Tibial artery (tissue), 4 donors: ENCODE data around the gene BAIAP2L1.

Experiments
- DNase-seq, 2 donors: peaks; one replicate each; pipeline ENCODE4 v3.0.0-alpha.2; 2019
- H3K27ac ChIP-seq, 2 donors: fragments of 200-600 bp; sonication (generic) in 1 of 2; 1 replicate in 1 of 2; 2 replicates in 1 of 2; pipeline ENCODE4 v1.5.1; 2018 to 2019; ENCODE audit warnings: mild to moderate bottlenecking in 1 of 2
- H3K27me3 ChIP-seq, 2 donors: fragments of 200-600 bp; sonication (generic) in 1 of 2; one replicate each; pipeline versions ENCODE4 v1.5.1 to v1.6.0; 2016 to 2019
- H3K36me3 ChIP-seq, 3 donors: fragments of 200-600 bp; sonication (generic) in 2 of 3; one replicate each; pipeline ENCODE4 v1.5.1; 2016 to 2019; ENCODE audit warnings: mild to moderate bottlenecking in 2 of 3
- H3K4me1 ChIP-seq, 4 donors: fragments of 200-600 bp; sonication (generic) in 2 of 4; 1 replicate in 3 of 4; 2 replicates in 1 of 4; pipeline ENCODE4 v1.5.1; 2016 to 2019
- H3K4me3 ChIP-seq, 2 donors: fragments of 200-600 bp; sonication (generic) in 1 of 2; 1 replicate in 1 of 2; 2 replicates in 1 of 2; pipeline ENCODE4 v1.5.1; 2018 to 2019; ENCODE audit warnings: mild to moderate bottlenecking in 2 of 2
- H3K9me3 ChIP-seq, 3 donors: fragments of 200-600 bp; sonication (generic) in 1 of 3; one replicate each; pipeline ENCODE4 v1.5.1; 2016 to 2019
- intact Hi-C: fragments of 100-400 bp; cut with DNase I; formaldehyde crosslinking; loops from one replicate; pipeline ENCODE4 v1.15.0; 2023; ENCODE audit warnings: low total_unique reads
- TF ChIP-seq, protein P1 (sequence below), 2 experiments: fragments of 200-600 bp in 1 of 2; fragments of 450-650 bp in 1 of 2; IDR thresholded peaks; one replicate each; pipeline ENCODE4 v1.5.1; 2017 to 2019; ENCODE audit warnings: antibody characterized with exemption in 2 of 2, mild to moderate bottlenecking in 1 of 2, moderate library complexity in 1 of 2

Gene BAIAP2L1

GRCh38 chr7:98303176-98303865, 97.6 kb downstream of the BAIAP2L1 start:
- peaks cover 0 to 7% (median 0%) of the 10 kb centered on the region in 3 donors for H3K9me3 ChIP-seq
- no peaks in the 10 kb centered on the region for H3K27me3 ChIP-seq
- intact Hi-C loops, result no loop called here
- H3K4me1 ChIP-seq, result no peaks in the 10 kb centered on the region
- H3K4me3 ChIP-seq, result no peak overlapping the region
- H3K36me3 ChIP-seq, result peaks cover 16 to 61% (median 26%) of the 10 kb centered on the region in 3 donors
- TF ChIP-seq, protein P1, sequence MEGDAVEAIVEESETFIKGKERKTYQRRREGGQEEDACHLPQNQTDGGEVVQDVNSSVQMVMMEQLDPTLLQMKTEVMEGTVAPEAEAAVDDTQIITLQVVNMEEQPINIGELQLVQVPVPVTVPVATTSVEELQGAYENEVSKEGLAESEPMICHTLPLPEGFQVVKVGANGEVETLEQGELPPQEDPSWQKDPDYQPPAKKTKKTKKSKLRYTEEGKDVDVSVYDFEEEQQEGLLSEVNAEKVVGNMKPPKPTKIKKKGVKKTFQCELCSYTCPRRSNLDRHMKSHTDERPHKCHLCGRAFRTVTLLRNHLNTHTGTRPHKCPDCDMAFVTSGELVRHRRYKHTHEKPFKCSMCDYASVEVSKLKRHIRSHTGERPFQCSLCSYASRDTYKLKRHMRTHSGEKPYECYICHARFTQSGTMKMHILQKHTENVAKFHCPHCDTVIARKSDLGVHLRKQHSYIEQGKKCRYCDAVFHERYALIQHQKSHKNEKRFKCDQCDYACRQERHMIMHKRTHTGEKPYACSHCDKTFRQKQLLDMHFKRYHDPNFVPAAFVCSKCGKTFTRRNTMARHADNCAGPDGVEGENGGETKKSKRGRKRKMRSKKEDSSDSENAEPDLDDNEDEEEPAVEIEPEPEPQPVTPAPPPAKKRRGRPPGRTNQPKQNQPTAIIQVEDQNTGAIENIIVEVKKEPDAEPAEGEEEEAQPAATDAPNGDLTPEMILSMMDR (IDR thresholded peaks at IDR 0.05), result no peak
- H3K27ac ChIP-seq, result no peak overlapping the region
- no peak for DNase-seq

- no peak for DNase-seq
- H3K27me3 ChIP-seq, result no peaks in the 10 kb centered on the region
- H3K4me3 ChIP-seq, result no peak overlapping the region
- TF ChIP-seq, protein P1 (IDR thresholded peaks at IDR 0.05), result no peak
- no peaks in the 10 kb centered on the region for H3K4me1 ChIP-seq
- peaks cover 0 to 7% (median 0%) of the 10 kb centered on the region in 3 donors for H3K9me3 ChIP-seq
- intact Hi-C loops, result no loop called here
- peaks cover 4 to 47% (median 16%) of the 10 kb centered on the region in 3 donors for H3K36me3 ChIP-seq
- no peak overlapping the region for H3K27ac ChIP-seq
Measured at GRCh38 chr7:98301693-98302470, 99.0 kb downstream of the BAIAP2L1 start.

DNA sequence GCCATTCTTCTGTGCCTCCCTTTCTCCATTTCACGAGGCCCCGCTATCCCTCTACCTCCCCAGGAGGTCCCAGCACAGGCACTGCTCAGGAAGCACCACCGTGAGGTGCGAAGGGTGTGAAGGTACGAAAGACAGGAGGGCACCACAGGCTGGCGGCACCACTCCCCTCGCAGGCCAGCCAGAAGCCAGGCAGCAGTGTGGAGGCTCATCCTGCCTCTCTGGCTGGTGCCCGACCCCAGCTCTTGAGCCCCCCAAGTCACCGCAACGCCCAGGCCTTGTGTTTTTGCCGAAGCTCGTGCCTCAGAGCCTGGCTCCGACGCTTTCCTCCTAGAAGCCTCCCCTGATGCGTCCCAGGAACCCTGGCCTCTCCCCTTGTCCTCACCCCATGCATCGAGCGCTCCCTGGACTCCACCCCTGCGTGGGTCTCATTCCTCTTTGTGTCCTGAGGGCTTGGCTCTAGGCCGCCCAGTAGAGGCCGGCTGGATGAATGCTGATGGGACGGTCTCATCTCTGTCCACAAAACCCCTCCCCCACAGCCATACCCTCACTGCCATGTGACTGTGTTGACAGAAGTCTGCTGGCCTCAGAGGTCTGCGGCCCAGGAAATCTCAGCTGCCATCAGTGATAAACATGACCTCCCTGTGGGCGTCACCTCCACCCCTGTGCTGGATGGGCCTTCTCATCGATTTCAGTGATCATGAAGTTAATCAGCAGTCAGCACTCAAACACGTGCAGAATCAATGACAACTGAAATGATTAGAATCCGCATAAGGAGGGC, 100.1 kb downstream of the BAIAP2L1 start:
- Histone ChIP-seq H3K27me3 (no peaks in the 10 kb centered on the region), H3K36me3 (peaks cover 0 to 39% (median 13%) of the 10 kb centered on the region in 3 donors), H3K27ac (no peak overlapping the region), H3K4me3 (no peak overlapping the region), H3K4me1 (no peaks in the 10 kb centered on the region), H3K9me3 (peaks cover 0 to 7% (median 0%) of the 10 kb centered on the region in 3 donors)
- DNase-seq, result no peak
- TF ChIP-seq, protein P1 (IDR thresholded peaks at IDR 0.05), result no peak
- intact Hi-C loops, result no loop called here

GRCh38 chr7:98297626-98298286, 103.1 kb downstream of the BAIAP2L1 start:
- Histone ChIP-seq H3K27me3 (no peaks in the 10 kb centered on the region), H3K36me3 (peaks cover 25 to 50% (median 39%) of the 10 kb centered on the region in 3 donors), H3K27ac (no peak overlapping the region), H3K9me3 (peaks cover 0 to 7% (median 0%) of the 10 kb centered on the region in 3 donors), H3K4me1 (peaks cover 0 to 7% (median 0%) of the 10 kb centered on the region in 4 donors), H3K4me3 (no peak overlapping the region)
- intact Hi-C loops, result no loop called here
- TF ChIP-seq, protein P1 (IDR thresholded peaks at IDR 0.05), result no peak
- no peak for DNase-seq

DNA sequence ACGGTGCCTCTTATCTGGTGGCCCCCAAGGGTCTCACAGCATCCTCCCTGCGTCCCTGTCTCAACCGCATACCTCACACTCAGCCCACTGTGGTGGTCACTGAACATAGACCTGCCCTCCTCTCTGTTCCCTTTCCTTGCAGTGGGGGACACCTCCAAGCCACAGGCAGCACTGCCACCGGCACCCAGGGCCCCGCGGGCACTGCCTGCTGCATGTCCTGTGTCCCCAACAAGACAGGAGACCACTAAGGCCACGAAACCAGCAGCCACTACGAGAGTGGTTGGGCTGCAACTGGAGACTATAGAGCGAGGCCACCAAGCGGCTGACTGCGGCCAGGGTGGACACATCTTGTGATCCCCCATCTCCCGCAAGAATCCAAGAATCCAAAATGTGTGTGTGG, 104.1 kb downstream of the BAIAP2L1 start:
- no peak overlapping the region for H3K27ac ChIP-seq

More for the DNA sequence above, 104.1 kb downstream of the BAIAP2L1 start:
- TF ChIP-seq, protein P1 (IDR thresholded peaks at IDR 0.05), result no peak
- Histone ChIP-seq H3K36me3 (peaks cover 35 to 55% (median 48%) of the 10 kb centered on the region in 3 donors), H3K4me1 (peaks cover 0 to 7% (median 0%) of the 10 kb centered on the region in 4 donors), H3K27me3 (no peaks in the 10 kb centered on the region), H3K4me3 (no peak overlapping the region), H3K9me3 (peaks cover 0 to 7% (median 0%) of the 10 kb centered on the region in 3 donors)
- intact Hi-C loops, result no loop called here
- no peak for DNase-seq
